Measurements from ENCODE around the gene SPATS2. TPM values are rescaled to one million over a fixed set of nuclear protein-coding genes. Genes with fewer than 3 reads are reported as not detected.
A peak's percentile ranks its signal among the peaks of the same experiment; 100 is the strongest.
"Not testable (repeated sequence)": the region's sequence is repeated elsewhere in the genome, so short reads cannot be mapped to it uniquely, and the experiment has no call there.

The SPATS2 gene
- total RNA-seq, 1 experiment from 2014 or later = 31.9 TPM

- not testable (repeated sequence) for DNase-seq; H3K36me3 ChIP-seq (replicated peaks; ENCODE audit: control insufficient read depth, insufficient read depth, low read length)
- peaks cover 40% of the 10 kb centered on the region for H3K27me3 ChIP-seq (ENCODE audit: control insufficient read depth, insufficient read depth, low read length)
Observed at GRCh38 chr12:49534122-49534521, 166.9 kb downstream of the SPATS2 start.

GRCh38 chr12:49534731-49535278, 167.5 kb downstream of the SPATS2 start:
- H3K27me3 ChIP-seq (ENCODE audit: control insufficient read depth, insufficient read depth, low read length) = peaks cover 47% of the 10 kb centered on the region
- DNase-seq = peak; percentile 57
- H3K4me3 ChIP-seq (ENCODE audit: insufficient read depth, low read depth, low read length) = no peak overlapping the region
- H3K36me3 ChIP-seq (replicated peaks; ENCODE audit: control insufficient read depth, insufficient read depth, low read length) = no peaks in the 10 kb centered on the region

More at GRCh38 chr12:49534122-49534521, 166.9 kb downstream of the SPATS2 start:
- not testable (repeated sequence) for H3K4me3 ChIP-seq (ENCODE audit: insufficient read depth, low read depth, low read length)

GRCh38 chr12:49535921-49536525, 168.8 kb downstream of the SPATS2 start:
- no peak overlapping the region for H3K4me3 ChIP-seq (ENCODE audit: insufficient read depth, low read depth, low read length)
- H3K27me3 ChIP-seq (ENCODE audit: control insufficient read depth, insufficient read depth, low read length) = peaks cover 59% of the 10 kb centered on the region
- DNase-seq = no peak
- H3K36me3 ChIP-seq (replicated peaks; ENCODE audit: control insufficient read depth, insufficient read depth, low read length) = no peaks in the 10 kb centered on the region

- Histone ChIP-seq H3K36me3 (replicated peaks; ENCODE audit: control insufficient read depth, insufficient read depth, low read length) (no peaks in the 10 kb centered on the region), H3K4me3 (ENCODE audit: insufficient read depth, low read depth, low read length) (no peak overlapping the region), H3K27me3 (ENCODE audit: control insufficient read depth, insufficient read depth, low read length) (peaks cover 65% of the 10 kb centered on the region)
- DNase-seq = no peak
Observed at GRCh38 chr12:49536526-49537071, 169.3 kb downstream of the SPATS2 start.

- Histone ChIP-seq H3K36me3 (replicated peaks; ENCODE audit: control insufficient read depth, insufficient read depth, low read length) (no peaks in the 10 kb centered on the region), H3K4me3 (ENCODE audit: insufficient read depth, low read depth, low read length) (peak overlapping the region; percentile 32), H3K27me3 (ENCODE audit: control insufficient read depth, insufficient read depth, low read length) (peaks cover 70% of the 10 kb centered on the region)
- peak; percentile 75 for DNase-seq
Observed at GRCh38 chr12:49537231-49537751, 170.0 kb downstream of the SPATS2 start.

GRCh38 chr12:49537752-49538509, 170.7 kb downstream of the SPATS2 start:
- Histone ChIP-seq H3K27me3 (ENCODE audit: control insufficient read depth, insufficient read depth, low read length) (peaks cover 77% of the 10 kb centered on the region), H3K36me3 (replicated peaks; ENCODE audit: control insufficient read depth, insufficient read depth, low read length) (no peaks in the 10 kb centered on the region), H3K4me3 (ENCODE audit: insufficient read depth, low read depth, low read length) (peak overlapping the region; percentile 32)
- peak; percentile 84 for DNase-seq

GRCh38 chr12:49538510-49539403, 171.5 kb downstream of the SPATS2 start, which contains the start of gene KCNH3:
Gene KCNH3, plus strand, starts transcription at chr12:49539030. Its CDS starts 387 bp downstream, at chr12:49539417.
- peaks cover 85% of the 10 kb centered on the region for H3K27me3 ChIP-seq (ENCODE audit: control insufficient read depth, insufficient read depth, low read length)
- H3K36me3 ChIP-seq (replicated peaks; ENCODE audit: control insufficient read depth, insufficient read depth, low read length) = no peaks in the 10 kb centered on the region
- peak; percentile 96 for DNase-seq
- peak within 1 kb of the TSS; percentile 32 for H3K4me3 ChIP-seq (ENCODE audit: insufficient read depth, low read depth, low read length)

- Histone ChIP-seq H3K4me3 (ENCODE audit: insufficient read depth, low read depth, low read length) (peak overlapping the region; percentile 6; the same call in 1 of the 2 replicates), H3K27me3 (ENCODE audit: control insufficient read depth, insufficient read depth, low read length) (peaks cover 93% of the 10 kb centered on the region), H3K36me3 (replicated peaks; ENCODE audit: control insufficient read depth, insufficient read depth, low read length) (no peaks in the 10 kb centered on the region)
- DNase-seq = peak; percentile 70
Observed at GRCh38 chr12:49539406-49540228, 172.4 kb downstream of the SPATS2 start.

- Histone ChIP-seq H3K36me3 (replicated peaks; ENCODE audit: control insufficient read depth, insufficient read depth, low read length) (no peaks in the 10 kb centered on the region), H3K4me3 (ENCODE audit: insufficient read depth, low read depth, low read length) (no peak overlapping the region), H3K27me3 (ENCODE audit: control insufficient read depth, insufficient read depth, low read length) (peaks cover 94% of the 10 kb centered on the region)
- DNase-seq = peak; percentile 71
Observed at GRCh38 chr12:49540229-49541139, 173.2 kb downstream of the SPATS2 start.

- Histone ChIP-seq H3K27me3 (ENCODE audit: control insufficient read depth, insufficient read depth, low read length) (peaks cover 95% of the 10 kb centered on the region), H3K36me3 (replicated peaks; ENCODE audit: control insufficient read depth, insufficient read depth, low read length) (no peaks in the 10 kb centered on the region)
Observed at GRCh38 chr12:49541140-49541861, 174.0 kb downstream of the SPATS2 start.

GRCh38 chr12:49541911-49542505, 174.7 kb downstream of the SPATS2 start:
- H3K27me3 ChIP-seq (ENCODE audit: control insufficient read depth, insufficient read depth, low read length) = peaks cover 92% of the 10 kb centered on the region
- peak; percentile 40 for DNase-seq

More at GRCh38 chr12:49541140-49541861, 174.0 kb downstream of the SPATS2 start:
- H3K4me3 ChIP-seq (ENCODE audit: insufficient read depth, low read depth, low read length) = no peak overlapping the region
- DNase-seq = peak; percentile 55

More at GRCh38 chr12:49541911-49542505, 174.7 kb downstream of the SPATS2 start:
- Histone ChIP-seq H3K36me3 (replicated peaks; ENCODE audit: control insufficient read depth, insufficient read depth, low read length) (no peaks in the 10 kb centered on the region), H3K4me3 (ENCODE audit: insufficient read depth, low read depth, low read length) (no peak overlapping the region)
